ENCODE measurements around the gene RGMB. TPM values are rescaled to one million over a fixed set of nuclear protein-coding genes. Genes with fewer than 3 reads are reported as not detected.
"Not testable (repeated sequence)": the region's sequence is repeated elsewhere in the genome, so short reads cannot be mapped to it uniquely, and the experiment has no call there.

RGMB gene
- total RNA-seq, 2 donors from 2014 or later = 2.0 to 4.1 TPM

- H3K27me3 Mint-ChIP-seq; ATAC-seq (replicated peaks); H3K4me3 Mint-ChIP-seq; H3K9me3 Mint-ChIP-seq; H3K4me1 Mint-ChIP-seq; H3K27ac Mint-ChIP-seq; H3K36me3 Mint-ChIP-seq (ENCODE audit: low read depth): not testable (repeated sequence)
Measured at GRCh38 chr5:98752801-98753200, 20.7 kb upstream of the RGMB start.

GRCh38 chr5:98753507-98753906, 20.0 kb upstream of the RGMB start:
- Mint-ChIP-seq H3K27me3 (peaks cover 3% of the 10 kb centered on the region), H3K27ac (no peak overlapping the region), H3K9me3 (peaks cover 4% of the 10 kb centered on the region), H3K4me3 (no peak overlapping the region), H3K36me3 (ENCODE audit: low read depth) (no peaks in the 10 kb centered on the region), H3K4me1 (no peaks in the 10 kb centered on the region)
- ATAC-seq (replicated peaks) = no peak

- H3K36me3 Mint-ChIP-seq (ENCODE audit: low read depth) = no peaks in the 10 kb centered on the region
- H3K27me3 Mint-ChIP-seq = peaks cover 3% of the 10 kb centered on the region
- peaks cover 4% of the 10 kb centered on the region for H3K9me3 Mint-ChIP-seq
- no peak for ATAC-seq (replicated peaks)
- H3K4me1 Mint-ChIP-seq = no peaks in the 10 kb centered on the region
- no peak overlapping the region for H3K27ac Mint-ChIP-seq
- no peak overlapping the region for H3K4me3 Mint-ChIP-seq
Measured at GRCh38 chr5:98755406-98755805, 18.1 kb upstream of the RGMB start.

GRCh38 chr5:98757978-98758377, 15.5 kb upstream of the RGMB start:
- ATAC-seq (replicated peaks) = no peak
- no peak overlapping the region for H3K4me3 Mint-ChIP-seq
- H3K36me3 Mint-ChIP-seq (ENCODE audit: low read depth) = no peaks in the 10 kb centered on the region
- H3K27me3 Mint-ChIP-seq = peaks cover 3% of the 10 kb centered on the region
- H3K9me3 Mint-ChIP-seq = peaks cover 4% of the 10 kb centered on the region
- H3K4me1 Mint-ChIP-seq = no peaks in the 10 kb centered on the region
- H3K27ac Mint-ChIP-seq = no peak overlapping the region

GRCh38 chr5:98763001-98763630, 10.3 kb upstream of the RGMB start:
- ATAC-seq (replicated peaks) = no peak
- Mint-ChIP-seq H3K36me3 (ENCODE audit: low read depth) (no peaks in the 10 kb centered on the region), H3K9me3 (no peaks in the 10 kb centered on the region), H3K4me3 (no peak overlapping the region), H3K4me1 (peaks cover 1% of the 10 kb centered on the region), H3K27me3 (peaks cover 14% of the 10 kb centered on the region), H3K27ac (no peak overlapping the region)

- no peak for ATAC-seq (replicated peaks)
- Mint-ChIP-seq H3K9me3 (no peaks in the 10 kb centered on the region), H3K36me3 (ENCODE audit: low read depth) (no peaks in the 10 kb centered on the region), H3K4me1 (peaks cover 9% of the 10 kb centered on the region), H3K4me3 (no peak overlapping the region), H3K27me3 (peaks cover 17% of the 10 kb centered on the region), H3K27ac (no peak overlapping the region)
Measured at GRCh38 chr5:98765815-98766214, 7.6 kb upstream of the RGMB start.

- Mint-ChIP-seq H3K27me3 (peaks cover 17% of the 10 kb centered on the region), H3K27ac (no peak overlapping the region), H3K9me3 (no peaks in the 10 kb centered on the region), H3K4me1 (peaks cover 20% of the 10 kb centered on the region), H3K4me3 (no peak overlapping the region), H3K36me3 (ENCODE audit: low read depth) (no peaks in the 10 kb centered on the region)
- no peak for ATAC-seq (replicated peaks)
Measured at GRCh38 chr5:98767581-98767980, 5.9 kb upstream of the RGMB start.

- Mint-ChIP-seq H3K9me3 (no peaks in the 10 kb centered on the region), H3K4me1 (peaks cover 24% of the 10 kb centered on the region), H3K27me3 (peaks cover 17% of the 10 kb centered on the region), H3K4me3 (peak overlapping the region; percentile 98), H3K27ac (no peak overlapping the region), H3K36me3 (ENCODE audit: low read depth) (peaks cover 5% of the 10 kb centered on the region)
- ATAC-seq (replicated peaks) = peak; percentile 39
Measured at GRCh38 chr5:98768160-98768959, 5.1 kb upstream of the RGMB start.

- peaks cover 6% of the 10 kb centered on the region for H3K36me3 Mint-ChIP-seq (ENCODE audit: low read depth)
- peaks cover 24% of the 10 kb centered on the region for H3K4me1 Mint-ChIP-seq
- H3K9me3 Mint-ChIP-seq = no peaks in the 10 kb centered on the region
- H3K27ac Mint-ChIP-seq = no peak overlapping the region
- no peak for ATAC-seq (replicated peaks)
- peaks cover 17% of the 10 kb centered on the region for H3K27me3 Mint-ChIP-seq
- peak overlapping the region; percentile 98 for H3K4me3 Mint-ChIP-seq
Measured at GRCh38 chr5:98768960-98769209, 4.6 kb upstream of the RGMB start.

- H3K4me1 Mint-ChIP-seq = peaks cover 24% of the 10 kb centered on the region
- H3K36me3 Mint-ChIP-seq (ENCODE audit: low read depth) = peaks cover 6% of the 10 kb centered on the region
- peak overlapping the region; percentile 98 for H3K4me3 Mint-ChIP-seq
- H3K9me3 Mint-ChIP-seq = no peaks in the 10 kb centered on the region
- no peak for ATAC-seq (replicated peaks)
- peaks cover 12% of the 10 kb centered on the region for H3K27me3 Mint-ChIP-seq
- H3K27ac Mint-ChIP-seq = peak overlapping the region; percentile 41
Measured at GRCh38 chr5:98769210-98769958, 4.1 kb upstream of the RGMB start.

GRCh38 chr5:98769959-98770208, 3.6 kb upstream of the RGMB start:
- H3K27me3 Mint-ChIP-seq = peaks cover 7% of the 10 kb centered on the region
- ATAC-seq (replicated peaks) = no peak
- H3K27ac Mint-ChIP-seq = peak overlapping the region; percentile 41
- peak overlapping the region; percentile 98 for H3K4me3 Mint-ChIP-seq
- H3K36me3 Mint-ChIP-seq (ENCODE audit: low read depth) = peaks cover 6% of the 10 kb centered on the region
- H3K9me3 Mint-ChIP-seq = no peaks in the 10 kb centered on the region
- peaks cover 25% of the 10 kb centered on the region for H3K4me1 Mint-ChIP-seq

- H3K27me3 Mint-ChIP-seq = peaks cover 7% of the 10 kb centered on the region
- peaks cover 6% of the 10 kb centered on the region for H3K36me3 Mint-ChIP-seq (ENCODE audit: low read depth)
- ATAC-seq (replicated peaks) = no peak
- peak overlapping the region; percentile 83 for H3K27ac Mint-ChIP-seq
- H3K4me1 Mint-ChIP-seq = peaks cover 28% of the 10 kb centered on the region
- H3K9me3 Mint-ChIP-seq = no peaks in the 10 kb centered on the region
- H3K4me3 Mint-ChIP-seq = peak overlapping the region; percentile 98
Measured at GRCh38 chr5:98770209-98770910, 3.1 kb upstream of the RGMB start.

GRCh38 chr5:98770911-98771322, 2.5 kb upstream of the RGMB start:
- peaks cover 7% of the 10 kb centered on the region for H3K27me3 Mint-ChIP-seq
- H3K27ac Mint-ChIP-seq = peak overlapping the region; percentile 83
- no peak for ATAC-seq (replicated peaks)
- peak overlapping the region; percentile 98 for H3K4me3 Mint-ChIP-seq
- H3K36me3 Mint-ChIP-seq (ENCODE audit: low read depth) = peaks cover 6% of the 10 kb centered on the region
- no peaks in the 10 kb centered on the region for H3K9me3 Mint-ChIP-seq
- H3K4me1 Mint-ChIP-seq = peaks cover 28% of the 10 kb centered on the region

- peaks cover 28% of the 10 kb centered on the region for H3K4me1 Mint-ChIP-seq
Measured at GRCh38 chr5:98771382-98772109, 1.9 kb upstream of the RGMB start.

More at GRCh38 chr5:98771382-98772109, 1.9 kb upstream of the RGMB start:
- Mint-ChIP-seq H3K27me3 (peaks cover 7% of the 10 kb centered on the region), H3K27ac (peak overlapping the region; percentile 83), H3K9me3 (no peaks in the 10 kb centered on the region), H3K4me3 (peak overlapping the region; percentile 98), H3K36me3 (ENCODE audit: low read depth) (peaks cover 6% of the 10 kb centered on the region)
- no peak for ATAC-seq (replicated peaks)

Measured in activated T-helper 17 cell treated with anti-CD3 and anti-CD28 coated beads, Interleukin-2, amount 50 U/mL, for 72 hours (primary cell).